MCF 10A (cell line): ENCODE data around the gene THAP4. TPM values are rescaled to one million over a fixed set of nuclear protein-coding genes. Genes with fewer than 3 reads are reported as not detected.

ENCODE experiments used
- BruUV-seq: library from RNA; stranded (reverse); fragments of 400-500 nt; replicated peaks from 2 replicates; lab custom pipeline; 2021; lab: Mats Ljungman, UMichigan
- CTCF ChIA-PET: fragments of 300-600 bp; sonication (Branson Sonifier 250); formaldehyde crosslinking; extraction: SDS; loops from one replicate; lab custom pipeline; 2021; ENCODE audit warnings: antibody characterized with exemption, inconsistent platforms; lab: Yijun Ruan, JAX
- POLR2A ChIA-PET: fragments of 300-600, 350-650 bp; sonication (Branson Sonifier 250); formaldehyde crosslinking; extraction: SDS; loops from one replicate; lab custom pipeline; 2020; ENCODE audit warnings: antibody characterized with exemption, inconsistent platforms; lab: Yijun Ruan, JAX
- DNase-seq: peaks from one replicate; pipeline ENCODE4 v3.0.0-alpha.2; 2018; ENCODE audit not compliant: unreplicated experiment
- H3K27ac Mint-ChIP-seq: one replicate; pipeline ENCODE4 v1.8.0; 2022; ENCODE audit warnings: mild to moderate bottlenecking, low read depth, mixed read lengths; ENCODE audit not compliant: unreplicated experiment
- H3K27me3 Mint-ChIP-seq: one replicate; pipeline ENCODE4 v1.8.0; 2022; ENCODE audit warnings: mixed read lengths; ENCODE audit not compliant: insufficient read depth, unreplicated experiment
- H3K36me3 Mint-ChIP-seq: one replicate; pipeline ENCODE4 v1.8.0; 2022; ENCODE audit warnings: mild to moderate bottlenecking, moderate library complexity, mixed read lengths; ENCODE audit not compliant: insufficient read depth, unreplicated experiment
- H3K4me1 Mint-ChIP-seq: one replicate; pipeline ENCODE4 v1.8.0; 2022; ENCODE audit warnings: mixed read lengths; ENCODE audit not compliant: insufficient read depth, unreplicated experiment
- H3K4me3 Mint-ChIP-seq: one replicate; pipeline ENCODE4 v1.8.0; 2022; ENCODE audit warnings: mild to moderate bottlenecking, moderate library complexity, mixed read lengths; ENCODE audit not compliant: unreplicated experiment
- H3K9me3 Mint-ChIP-seq: one replicate; pipeline ENCODE4 v1.8.0; 2022; ENCODE audit warnings: mixed read lengths; ENCODE audit not compliant: unreplicated experiment
- intact Hi-C: fragments of 100-400 bp; cut with micrococcal nuclease; formaldehyde crosslinking; loops from 2 replicates; pipeline ENCODE4 v1.14.1; 2022
- total RNA-seq: library from RNA; stranded (reverse); gene quantifications from 2 replicates; pipeline ENCODE4 v1.2.3, GENCODE V29; 2022
- TF ChIP-seq, protein P1 (sequence below): fragments of 200-600 bp; IDR thresholded peaks from one replicate; pipeline ENCODE4 v1.8.0; 2022; ENCODE audit warnings: antibody characterized with exemption, mild to moderate bottlenecking; ENCODE audit not compliant: unreplicated experiment

THAP4 gene
- total RNA-seq, 1 experiment from 2014 or later = 91.8 TPM

DNA sequence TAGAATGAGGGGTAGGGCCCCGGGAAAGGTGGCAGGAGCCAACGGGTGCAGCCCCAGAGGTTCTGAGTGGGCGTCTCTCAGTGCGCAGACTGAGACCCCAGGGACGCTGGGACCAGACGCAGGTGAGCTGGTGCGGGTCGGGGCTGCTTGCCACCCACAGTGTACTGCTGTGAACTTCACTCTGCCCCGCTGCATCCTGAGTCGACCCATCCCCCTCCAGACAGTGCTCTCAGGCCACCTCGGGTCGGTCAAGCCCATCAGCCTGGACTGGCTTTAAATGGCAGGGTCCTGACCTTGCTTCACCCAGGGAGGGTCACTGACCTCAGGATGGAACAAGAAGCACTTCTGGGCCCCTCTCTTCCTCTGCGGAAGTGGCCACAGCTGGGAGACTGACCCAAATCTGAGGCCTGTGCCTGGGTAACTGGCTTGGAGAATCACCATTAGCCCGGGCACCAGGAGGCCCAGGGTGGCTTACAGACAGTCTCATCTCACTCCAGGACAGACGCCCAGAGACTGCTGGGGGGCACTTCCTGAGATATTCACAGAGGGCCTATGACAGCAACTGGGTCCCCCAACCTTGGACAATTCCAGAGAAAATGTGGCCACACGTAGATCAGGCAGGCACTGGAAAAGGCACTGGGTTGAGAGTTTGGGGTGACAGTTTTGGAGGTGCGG, 102.1 kb downstream of the THAP4 start:
- H3K4me3 Mint-ChIP-seq = no peak overlapping the region
- POLR2A ChIA-PET = interaction anchor here (1.0 kb wide), 1 partner anchor 53 kb away, joined by 5 read pairs; no protein-coding TSS in a partner anchor
- TF ChIP-seq, protein P1, sequence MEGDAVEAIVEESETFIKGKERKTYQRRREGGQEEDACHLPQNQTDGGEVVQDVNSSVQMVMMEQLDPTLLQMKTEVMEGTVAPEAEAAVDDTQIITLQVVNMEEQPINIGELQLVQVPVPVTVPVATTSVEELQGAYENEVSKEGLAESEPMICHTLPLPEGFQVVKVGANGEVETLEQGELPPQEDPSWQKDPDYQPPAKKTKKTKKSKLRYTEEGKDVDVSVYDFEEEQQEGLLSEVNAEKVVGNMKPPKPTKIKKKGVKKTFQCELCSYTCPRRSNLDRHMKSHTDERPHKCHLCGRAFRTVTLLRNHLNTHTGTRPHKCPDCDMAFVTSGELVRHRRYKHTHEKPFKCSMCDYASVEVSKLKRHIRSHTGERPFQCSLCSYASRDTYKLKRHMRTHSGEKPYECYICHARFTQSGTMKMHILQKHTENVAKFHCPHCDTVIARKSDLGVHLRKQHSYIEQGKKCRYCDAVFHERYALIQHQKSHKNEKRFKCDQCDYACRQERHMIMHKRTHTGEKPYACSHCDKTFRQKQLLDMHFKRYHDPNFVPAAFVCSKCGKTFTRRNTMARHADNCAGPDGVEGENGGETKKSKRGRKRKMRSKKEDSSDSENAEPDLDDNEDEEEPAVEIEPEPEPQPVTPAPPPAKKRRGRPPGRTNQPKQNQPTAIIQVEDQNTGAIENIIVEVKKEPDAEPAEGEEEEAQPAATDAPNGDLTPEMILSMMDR = no peak
- CTCF ChIA-PET = no interaction called here
- no TSS peak for BruUV-seq
- no peaks in the 10 kb centered on the region for H3K4me1 Mint-ChIP-seq
- no peak for DNase-seq
- intact Hi-C loops = no loop called here
- no peaks in the 10 kb centered on the region for H3K27me3 Mint-ChIP-seq
- H3K36me3 Mint-ChIP-seq = no peaks in the 10 kb centered on the region
- H3K9me3 Mint-ChIP-seq = no peaks in the 10 kb centered on the region
- no peak overlapping the region for H3K27ac Mint-ChIP-seq

Other genes with a start within 250 kb of the THAP4 start
- 102 and 117 TPM in 2 replicates for gene STK25, start 128.6 kb downstream of the THAP4 start, total RNA-seq
- 15.5 and 18.6 TPM in 2 replicates for gene BOK, start 78.4 kb downstream of the THAP4 start, total RNA-seq
- 70.9 and 72.8 TPM in 2 replicates for gene ATG4B, start 535 bp upstream of the THAP4 start, total RNA-seq
- 38.2 and 66.3 TPM in 2 replicates for gene DTYMK, start 49.7 kb upstream of the THAP4 start, total RNA-seq
- gene ING5, start 64.9 kb upstream of the THAP4 start, total RNA-seq = 27.8 and 35.5 TPM in 2 replicates
- gene D2HGDH, start 97.5 kb upstream of the THAP4 start, total RNA-seq = 37.5 and 41.5 TPM in 2 replicates
- gene GAL3ST2, start 139.7 kb upstream of the THAP4 start, total RNA-seq = 0.37 TPM in 1 of 2 replicates, not detected in the other
- gene NEU4, start 172.0 kb upstream of the THAP4 start, total RNA-seq = not detected in 2 replicates
- not detected in 2 replicates for gene PDCD1, start 221.7 kb upstream of the THAP4 start, total RNA-seq
- not detected in 2 replicates for gene RTP5, start 232.6 kb upstream of the THAP4 start, total RNA-seq